Fibroblast of pulmonary artery (primary cell): ENCODE results near the gene SEMA7A.

Experiments used
- DNase-seq: peaks from one replicate; pipeline ENCODE4 v3.0.0-alpha.2; 2010; ENCODE audit warnings: low read depth
- H3K4me3 ChIP-seq: replicated peaks from 2 replicates; pipeline ENCODE4 v1.5.1; 2011; ENCODE audit warnings: low read depth, mild to moderate bottlenecking, control low read depth, low read length, moderate library complexity
- CTCF ChIP-seq: IDR thresholded peaks from 2 replicates; pipeline ENCODE4 v1.5.1; 2011; ENCODE audit warnings: mild to moderate bottlenecking, control low read depth, low read length, inconsistent platforms; ENCODE audit errors: missing control alignments

Gene SEMA7A

DNA sequence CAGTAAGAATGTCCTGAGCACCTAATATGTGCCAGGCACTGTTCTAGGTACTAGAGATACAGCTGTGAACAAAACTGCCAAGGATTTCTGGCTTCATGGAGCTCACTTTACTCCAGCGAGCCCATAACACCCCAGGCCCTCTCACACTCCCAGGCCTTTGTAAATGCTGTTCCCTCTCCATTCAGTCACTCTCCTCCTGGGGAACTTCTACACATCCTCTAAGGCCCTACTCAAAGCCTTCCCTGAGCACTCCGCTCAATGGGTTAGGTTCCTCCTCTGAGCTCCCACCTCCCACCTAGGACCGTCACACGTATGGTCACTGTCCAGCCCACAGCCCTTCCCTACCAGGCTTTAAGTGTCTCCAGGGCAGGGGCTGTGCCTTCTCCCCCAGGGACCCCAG, 27.2 kb downstream of the SEMA7A start:
- no peak overlapping the region for H3K4me3 ChIP-seq
- TF ChIP-seq CTCF = no peak
- DNase-seq = no peak

- TF ChIP-seq CTCF = no peak
- DNase-seq = no peak
- H3K4me3 ChIP-seq = no peak overlapping the region
Observed at GRCh38 chr15:74405823-74406222, 27.9 kb downstream of the SEMA7A start.

GRCh38 chr15:74403991-74404563, 29.7 kb downstream of the SEMA7A start:
- no peak overlapping the region for H3K4me3 ChIP-seq
- TF ChIP-seq CTCF = no peak
- no peak for DNase-seq

DNA sequence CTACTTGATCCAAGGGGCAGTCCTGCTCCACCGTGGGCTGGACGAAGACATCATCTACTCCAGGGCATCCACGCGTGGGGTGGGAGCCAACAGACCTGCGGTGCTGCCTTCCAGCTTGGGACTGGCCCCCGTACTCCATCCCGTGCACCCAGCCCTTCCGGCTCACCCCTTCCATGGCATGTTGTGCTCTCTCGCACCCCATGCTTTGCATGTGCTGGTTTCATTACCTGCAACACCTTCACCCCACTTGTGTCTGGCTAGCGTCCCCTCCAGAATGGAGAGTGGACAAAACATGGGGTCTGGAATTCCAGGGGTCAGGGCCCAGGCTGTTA, 30.2 kb downstream of the SEMA7A start:
- DNase-seq = no peak
- no peak overlapping the region for H3K4me3 ChIP-seq
- TF ChIP-seq CTCF = no peak

GRCh38 chr15:74402873-74403587, 30.7 kb downstream of the SEMA7A start:
- no peak for TF ChIP-seq CTCF
- DNase-seq = no peak
- no peak overlapping the region for H3K4me3 ChIP-seq

DNA sequence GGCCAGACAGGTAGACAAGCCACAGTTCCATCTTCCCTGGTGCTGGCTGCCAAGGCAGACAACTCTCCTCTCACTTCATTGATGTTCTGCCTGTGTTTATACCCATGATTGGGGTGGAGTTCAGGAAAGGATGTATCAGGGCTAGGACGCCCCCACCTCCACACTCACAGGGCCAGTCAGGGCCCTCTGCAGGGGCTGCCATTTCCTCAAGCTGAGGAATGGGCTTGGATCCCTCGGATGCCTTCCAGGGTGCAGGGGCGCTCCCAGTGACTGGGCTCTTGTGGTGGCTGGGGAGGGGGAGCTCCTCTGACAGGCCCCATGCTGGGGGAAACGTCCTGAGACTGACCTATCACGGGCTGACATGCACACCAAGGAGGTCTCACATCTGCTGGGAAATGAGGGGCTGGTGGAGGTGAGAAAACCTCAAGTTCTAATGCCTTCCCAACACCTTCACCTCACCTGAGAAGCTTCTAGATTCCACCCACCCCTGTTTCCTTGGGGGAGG, 31.4 kb downstream of the SEMA7A start:
- no peak overlapping the region for H3K4me3 ChIP-seq
- DNase-seq = no peak
- no peak for TF ChIP-seq CTCF
